GM12892 (cell line): ENCODE results near the gene CD82.
"Not testable (repeated sequence)": the region's sequence is repeated elsewhere in the genome, so short reads cannot be mapped to it uniquely, and the experiment has no call there.

Source experiments
- DNase-seq: peaks from one replicate; pipeline ENCODE4 v3.0.0; 2011; ENCODE audit not compliant: insufficient read length
- FAIRE-seq: peaks from 2 replicates; lab custom pipeline; 2011; peaks lifted over from hg19 to GRCh38; lab: Jason Lieb, UNC
- POLR2A ChIP-seq: IDR thresholded peaks from 2 replicates; pipeline ENCODE4 v1.6.1; 2011; ENCODE audit warnings: low read depth, low read length, control low read depth
- POLR2AphosphoS5 ChIP-seq: IDR thresholded peaks from 2 replicates; pipeline ENCODE4 v1.6.1; 2011; ENCODE audit warnings: low read depth, low read length, control low read depth
- TAF1 ChIP-seq: IDR thresholded peaks from 2 replicates; pipeline ENCODE4 v1.6.1; 2011; ENCODE audit warnings: low read depth, mild to moderate bottlenecking, control low read depth, low read length, borderline replicate concordance

The CD82 gene

GRCh38 chr11:44658506-44658850, 93.0 kb downstream of the CD82 start:
- TF ChIP-seq POLR2AphosphoS5: no peak
- no peak for TF ChIP-seq TAF1
- no peak for TF ChIP-seq POLR2A
- FAIRE-seq (peak; percentile 91), DNase-seq (no peak)

GRCh38 chr11:44659641-44660040, 94.2 kb downstream of the CD82 start:
- TF ChIP-seq POLR2AphosphoS5 (no peak), POLR2A (no peak), TAF1 (no peak)
- DNase-seq: no peak

GRCh38 chr11:44660535-44660934, 95.1 kb downstream of the CD82 start:
- not testable (repeated sequence) for DNase-seq, FAIRE-seq

More at GRCh38 chr11:44659641-44660040, 94.2 kb downstream of the CD82 start:
- no peak for FAIRE-seq

DNA sequence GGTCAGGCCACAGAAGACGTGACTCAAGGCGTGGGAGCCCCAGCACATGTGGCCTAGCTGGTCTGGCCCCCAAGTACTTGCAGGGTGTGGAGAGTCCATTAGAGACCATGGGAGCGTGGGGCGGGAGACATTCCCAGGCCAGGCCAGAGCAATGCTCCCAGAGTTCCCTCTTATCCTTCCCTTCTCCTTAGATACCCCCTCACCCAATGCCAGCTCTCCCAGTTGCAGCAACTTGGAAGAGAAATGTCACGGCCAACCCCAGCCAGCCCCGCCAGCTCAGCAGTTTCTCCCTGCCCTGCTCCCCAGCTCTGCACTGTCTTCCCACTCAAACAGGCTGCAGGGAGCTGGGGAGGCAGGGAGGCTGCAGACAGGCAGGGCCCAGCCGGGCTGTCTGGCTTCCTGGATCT, 95.9 kb downstream of the CD82 start:
- no peak for FAIRE-seq
- TF ChIP-seq POLR2A: no peak
- TF ChIP-seq TAF1: no peak
- no peak for TF ChIP-seq POLR2AphosphoS5
- no peak for DNase-seq
